Caco-2 (cell line): ENCODE measurements around the gene CRYGD. TPM values are rescaled to one million over a fixed set of nuclear protein-coding genes. Genes with fewer than 3 reads are reported as not detected.
"Not testable (repeated sequence)": the region's sequence is repeated elsewhere in the genome, so short reads cannot be mapped to it uniquely, and the experiment has no call there.

Experiments used
- BruUV-seq: library from RNA; stranded (reverse); fragments of 400-500 nt; replicated peaks from 2 replicates; lab custom pipeline; 2021; lab: Mats Ljungman, UMichigan
- CTCF ChIA-PET: fragments of 300-600 bp; sonication (Branson Sonifier 250); formaldehyde crosslinking; loops from one replicate; lab custom pipeline; 2022; ENCODE audit warnings: antibody characterized with exemption; lab: Charles Lee
- POLR2A ChIA-PET: fragments of 300-600 bp; sonication (Branson Sonifier 250); formaldehyde crosslinking; loops from one replicate; lab custom pipeline; 2022; ENCODE audit warnings: antibody characterized with exemption; lab: Charles Lee
- DNase-seq, 2 experiments: peaks; one replicate each; pipeline versions ENCODE4 v3.0.0 to v3.0.0-alpha.2; 2020 to 2022
- H3K27me3 ChIP-seq: replicated peaks from 2 replicates; pipeline ENCODE4 v1.6.0; 2011; ENCODE audit warnings: low read length; ENCODE audit not compliant: control insufficient read depth, insufficient read depth
- H3K36me3 ChIP-seq: 2 replicates; pipeline ENCODE4 v1.5.1; 2011; ENCODE audit warnings: low read length; ENCODE audit not compliant: control insufficient read depth, insufficient read depth
- H3K4me1 ChIP-seq: fragments of 250-450 bp; sonication (Bioruptor Pico); 2 replicates; pipeline ENCODE4 v1.5.1; 2020; ENCODE audit warnings: mild to moderate bottlenecking
- H3K4me3 ChIP-seq: 2 replicates; pipeline ENCODE4 v1.5.1; 2011; ENCODE audit warnings: low read depth, mild to moderate bottlenecking, control low read depth, low read length
- H3K9me3 ChIP-seq: fragments of 250-450 bp; sonication (Bioruptor Pico); 2 replicates; pipeline ENCODE4 v1.5.1; 2020; ENCODE audit warnings: mild to moderate bottlenecking, moderate library complexity
- H3K27ac Mint-ChIP-seq: one replicate; pipeline ENCODE4 v1.8.0; 2022; ENCODE audit warnings: mixed read lengths; ENCODE audit not compliant: unreplicated experiment
- H3K27me3 Mint-ChIP-seq: one replicate; pipeline ENCODE4 v1.8.0; 2022; ENCODE audit warnings: mixed read lengths; ENCODE audit not compliant: insufficient read depth, unreplicated experiment
- H3K36me3 Mint-ChIP-seq: one replicate; pipeline ENCODE4 v1.8.0; 2022; ENCODE audit warnings: mild to moderate bottlenecking, mixed read lengths; ENCODE audit not compliant: insufficient read depth, unreplicated experiment
- H3K4me1 Mint-ChIP-seq: one replicate; pipeline ENCODE4 v1.8.0; 2022; ENCODE audit warnings: low read depth, mixed read lengths; ENCODE audit not compliant: unreplicated experiment
- H3K4me3 Mint-ChIP-seq: one replicate; pipeline ENCODE4 v1.8.0; 2022; ENCODE audit warnings: mild to moderate bottlenecking, moderate library complexity, mixed read lengths; ENCODE audit not compliant: unreplicated experiment
- H3K9me3 Mint-ChIP-seq: one replicate; pipeline ENCODE4 v1.8.0; 2022; ENCODE audit warnings: mixed read lengths; ENCODE audit not compliant: unreplicated experiment
- intact Hi-C: fragments of 100-400 bp; cut with micrococcal nuclease; formaldehyde crosslinking; loops from one replicate; pipeline ENCODE4 v1.10.0; 2022; ENCODE audit not compliant: unreplicated experiment
- total RNA-seq: library from RNA; stranded (reverse); gene quantifications from 2 replicates; pipeline ENCODE4 v1.2.3, GENCODE V29; 2022
- TF ChIP-seq, protein P1 (sequence below), 2 experiments: fragments of 200-600 bp in 1 of 2; IDR thresholded peaks; 1 replicate in 1 of 2; 2 replicates in 1 of 2; pipeline versions ENCODE4 v1.5.1 to v1.8.0; 2011 to 2022; ENCODE audit warnings: antibody characterized with exemption in 1 of 2, control low read depth in 1 of 2, inconsistent platforms in 1 of 2, low read depth in 1 of 2, low read length in 1 of 2, mild to moderate bottlenecking in 1 of 2, moderate library complexity in 1 of 2; ENCODE audit not compliant: insufficient read depth in 1 of 2, severe bottlenecking in 1 of 2, unreplicated experiment in 1 of 2

CRYGD gene
- total RNA-seq, 1 experiment from 2014 or later = not detected

GRCh38 chr2:208118918-208119317 lies 5.4 kb downstream of the CRYGD start:
- H3K27ac Mint-ChIP-seq = peak overlapping the region; percentile 79
- POLR2A ChIA-PET = no interaction called here
- intact Hi-C loops = loop anchor here (2.0 kb wide), 1 partner anchor 24 kb away; no protein-coding TSS in a partner anchor

DNA sequence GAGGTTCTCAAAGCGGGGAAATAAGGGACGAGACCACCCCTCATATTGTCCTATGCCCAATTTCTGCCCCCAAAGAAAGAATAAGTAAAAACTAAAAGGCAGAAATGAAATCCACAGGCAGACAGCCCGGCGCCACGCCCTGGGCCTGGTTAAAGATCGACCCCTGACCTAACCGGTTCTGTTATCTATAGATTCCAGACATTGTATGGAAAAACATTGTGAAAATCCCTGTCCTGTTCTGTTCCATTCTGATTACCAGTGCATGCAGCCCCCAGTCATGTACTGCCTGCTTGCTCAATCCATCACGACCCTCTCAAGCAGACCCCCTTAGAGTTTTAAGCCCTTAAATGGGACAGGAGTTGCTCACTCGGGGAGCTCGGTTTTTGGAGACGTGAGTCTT lies 6.9 kb downstream of the CRYGD start:
- H3K27me3 Mint-ChIP-seq, BruUV-seq, CTCF ChIA-PET, POLR2A ChIA-PET, H3K36me3 ChIP-seq, H3K9me3 Mint-ChIP-seq, H3K9me3 ChIP-seq, H3K4me3 ChIP-seq, H3K27me3 ChIP-seq: not testable (repeated sequence)
- Mint-ChIP-seq H3K36me3 (peaks cover 15% of the 10 kb centered on the region), H3K4me3 (peak overlapping the region; percentile 63), H3K27ac (peak overlapping the region; percentile 79), H3K4me1 (peaks cover 36% of the 10 kb centered on the region)
- H3K4me1 ChIP-seq = peaks cover 62% of the 10 kb centered on the region
- peak; percentile 56 to 78 for DNase-seq
- intact Hi-C loops = loop anchor here (2.0 kb wide), 2 partner anchors 13 to 15 kb away; no protein-coding TSS in a partner anchor

More at GRCh38 chr2:208118918-208119317, 5.4 kb downstream of the CRYGD start:
- DNase-seq = no peak
- TF ChIP-seq, protein P1, sequence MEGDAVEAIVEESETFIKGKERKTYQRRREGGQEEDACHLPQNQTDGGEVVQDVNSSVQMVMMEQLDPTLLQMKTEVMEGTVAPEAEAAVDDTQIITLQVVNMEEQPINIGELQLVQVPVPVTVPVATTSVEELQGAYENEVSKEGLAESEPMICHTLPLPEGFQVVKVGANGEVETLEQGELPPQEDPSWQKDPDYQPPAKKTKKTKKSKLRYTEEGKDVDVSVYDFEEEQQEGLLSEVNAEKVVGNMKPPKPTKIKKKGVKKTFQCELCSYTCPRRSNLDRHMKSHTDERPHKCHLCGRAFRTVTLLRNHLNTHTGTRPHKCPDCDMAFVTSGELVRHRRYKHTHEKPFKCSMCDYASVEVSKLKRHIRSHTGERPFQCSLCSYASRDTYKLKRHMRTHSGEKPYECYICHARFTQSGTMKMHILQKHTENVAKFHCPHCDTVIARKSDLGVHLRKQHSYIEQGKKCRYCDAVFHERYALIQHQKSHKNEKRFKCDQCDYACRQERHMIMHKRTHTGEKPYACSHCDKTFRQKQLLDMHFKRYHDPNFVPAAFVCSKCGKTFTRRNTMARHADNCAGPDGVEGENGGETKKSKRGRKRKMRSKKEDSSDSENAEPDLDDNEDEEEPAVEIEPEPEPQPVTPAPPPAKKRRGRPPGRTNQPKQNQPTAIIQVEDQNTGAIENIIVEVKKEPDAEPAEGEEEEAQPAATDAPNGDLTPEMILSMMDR (IDR thresholded peaks at IDR 0.05; ENCODE audit: insufficient read depth in 1 of 2, low read depth in 1 of 2, low read length in 1 of 2, severe bottlenecking in 1 of 2, unreplicated experiment in 1 of 2) = no peak
- Mint-ChIP-seq H3K27me3 (no peaks in the 10 kb centered on the region), H3K36me3 (peaks cover 15% of the 10 kb centered on the region), H3K4me1 (peaks cover 24% of the 10 kb centered on the region), H3K4me3 (no peak overlapping the region), H3K9me3 (no peaks in the 10 kb centered on the region)
- BruUV-seq = no TSS peak
- Histone ChIP-seq H3K36me3 (no peaks in the 10 kb centered on the region), H3K4me3 (no peak overlapping the region), H3K27me3 (no peaks in the 10 kb centered on the region), H3K9me3 (no peaks in the 10 kb centered on the region), H3K4me1 (peaks cover 47% of the 10 kb centered on the region)
- CTCF ChIA-PET = no interaction called here

GRCh38 chr2:208112969-208113368 lies 11.4 kb downstream of the CRYGD start:
- Mint-ChIP-seq H3K4me1 (peaks cover 24% of the 10 kb centered on the region), H3K9me3 (no peaks in the 10 kb centered on the region), H3K27ac (no peak overlapping the region), H3K4me3 (peak overlapping the region; percentile 62), H3K36me3 (peaks cover 7% of the 10 kb centered on the region), H3K27me3 (no peaks in the 10 kb centered on the region)
- Histone ChIP-seq H3K4me3 (no peak overlapping the region), H3K9me3 (no peaks in the 10 kb centered on the region), H3K4me1 (peaks cover 42% of the 10 kb centered on the region), H3K36me3 (no peaks in the 10 kb centered on the region), H3K27me3 (no peaks in the 10 kb centered on the region)
- BruUV-seq = no TSS peak
- TF ChIP-seq, protein P1 (IDR thresholded peaks at IDR 0.05; ENCODE audit: insufficient read depth in 1 of 2, low read depth in 1 of 2, low read length in 1 of 2, severe bottlenecking in 1 of 2, unreplicated experiment in 1 of 2) = no peak
- CTCF ChIA-PET = interaction anchor here (0.7 kb wide), 2 partner anchors 11 to 62 kb away, joined by 3 to 6 read pairs; no protein-coding TSS in a partner anchor
- POLR2A ChIA-PET = interaction anchor here (0.6 kb wide), 1 partner anchor 23 kb away, joined by 3 read pairs; no protein-coding TSS in a partner anchor
- DNase-seq = peak; percentile 74 to 81
- intact Hi-C loops = loop anchor here (1.0 kb wide), 1 partner anchor 142 kb away; the partner anchor contains the start of gene IDH1

DNA sequence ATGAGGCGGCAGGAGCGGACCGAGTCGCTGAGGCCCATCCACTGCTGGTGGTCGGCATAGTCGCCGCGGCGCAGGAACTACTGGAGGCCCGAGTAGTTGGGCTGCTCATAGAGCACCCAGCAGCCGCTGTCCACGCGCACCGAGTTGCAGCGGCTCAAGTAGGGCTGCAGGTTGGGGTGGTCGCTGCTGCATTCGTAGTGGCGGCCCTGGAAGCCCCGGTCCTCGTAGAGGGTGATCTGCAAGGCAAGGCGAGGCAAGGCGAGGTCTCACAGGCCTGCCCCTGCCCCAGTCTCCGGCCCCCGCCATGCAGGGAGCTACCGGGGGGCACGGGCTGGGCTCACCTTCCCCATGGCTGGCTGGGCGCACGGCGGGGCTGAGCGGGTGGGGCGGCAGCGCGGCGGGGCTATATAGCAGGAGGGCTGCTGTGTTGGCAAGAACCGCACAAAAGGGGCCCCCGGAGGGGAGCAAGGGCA lies 12.0 kb downstream of the CRYGD start:
- H3K36me3 ChIP-seq, H3K4me3 ChIP-seq, H3K27ac Mint-ChIP-seq, H3K27me3 Mint-ChIP-seq, intact Hi-C loops, CTCF ChIA-PET, H3K36me3 Mint-ChIP-seq, H3K9me3 Mint-ChIP-seq, BruUV-seq, H3K9me3 ChIP-seq, H3K27me3 ChIP-seq, H3K4me3 Mint-ChIP-seq, DNase-seq, POLR2A ChIA-PET: not testable (repeated sequence)
- peaks cover 35% of the 10 kb centered on the region for H3K4me1 ChIP-seq
- H3K4me1 Mint-ChIP-seq = peaks cover 17% of the 10 kb centered on the region
